Measurements from ENCODE around the gene IKZF1.

DNA sequence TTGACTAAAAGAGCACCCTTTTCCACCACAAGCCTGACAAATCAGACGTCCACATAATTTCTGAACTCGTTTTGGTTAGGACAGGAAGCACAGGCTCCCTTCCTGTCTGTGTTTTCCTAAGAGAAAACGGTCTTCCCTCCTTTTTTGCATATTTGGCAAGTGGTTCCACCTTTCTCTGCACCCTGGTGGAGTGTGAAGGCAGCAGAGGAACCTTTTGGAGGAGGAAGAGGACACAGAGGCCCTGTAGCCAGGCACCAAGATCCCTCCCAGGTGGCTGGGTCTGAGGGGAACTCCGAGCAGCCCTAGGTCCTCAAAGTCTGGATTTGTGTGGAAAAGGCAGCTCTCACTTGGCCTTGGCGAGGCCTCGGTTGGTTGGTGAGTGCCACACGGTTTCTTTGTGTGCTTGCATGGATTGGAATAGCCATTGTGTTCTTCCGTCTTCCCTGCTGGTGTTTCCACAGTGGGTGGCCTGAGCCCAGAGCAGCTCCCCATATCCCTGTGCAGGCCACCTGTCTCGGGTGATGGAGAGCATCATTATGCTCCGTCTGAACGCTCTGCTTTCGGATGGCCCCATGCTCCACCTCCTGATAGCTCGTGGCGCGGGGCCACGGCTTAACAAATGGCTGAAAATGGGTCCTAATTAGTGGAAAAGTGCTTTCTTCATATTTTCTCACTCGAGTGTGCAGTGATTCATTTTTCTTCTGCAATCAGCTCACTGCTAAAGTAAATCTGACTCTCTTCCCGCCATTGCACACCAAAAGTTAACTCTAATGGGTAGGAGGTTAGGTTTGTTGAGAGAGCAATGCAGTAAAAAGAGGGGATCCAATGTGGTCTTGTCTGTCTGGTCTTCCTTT is 4.2 kb downstream of the IKZF1 start:
- TF ChIP-seq POLR2AphosphoS5 (IDR thresholded peaks at IDR 0.05; ENCODE audit: borderline replicate concordance, low read depth, low read length) (no peak), EZH2 (IDR thresholded peaks at IDR 0.05) (no peak)
